ENCODE measurements around the gene COPB1. TPM values are rescaled to one million over a fixed set of nuclear protein-coding genes. Genes with fewer than 3 reads are reported as not detected.

Gene COPB1
- total RNA-seq, 1 donor from 2014 or later = 59.8 TPM

DNA sequence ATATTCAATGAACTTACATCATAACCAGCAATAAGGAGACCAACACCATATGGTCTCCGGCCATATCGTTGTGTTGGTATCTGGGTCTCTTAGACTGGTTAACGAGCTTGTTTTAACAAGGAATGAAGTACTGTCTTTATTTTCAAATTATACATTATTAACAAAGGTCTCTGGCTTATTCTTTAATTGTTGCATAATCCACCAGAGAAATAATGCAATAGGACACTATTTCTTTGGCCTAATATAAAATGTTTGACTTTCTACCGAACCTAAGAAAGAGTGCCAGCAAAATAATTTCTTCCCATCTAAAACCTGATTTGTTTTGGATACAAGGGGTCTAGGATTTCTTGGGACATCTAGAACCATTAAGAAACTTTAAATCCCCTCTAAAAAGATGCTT, 14.2 kb upstream of the COPB1 start:
- no peak for ATAC-seq

DNA sequence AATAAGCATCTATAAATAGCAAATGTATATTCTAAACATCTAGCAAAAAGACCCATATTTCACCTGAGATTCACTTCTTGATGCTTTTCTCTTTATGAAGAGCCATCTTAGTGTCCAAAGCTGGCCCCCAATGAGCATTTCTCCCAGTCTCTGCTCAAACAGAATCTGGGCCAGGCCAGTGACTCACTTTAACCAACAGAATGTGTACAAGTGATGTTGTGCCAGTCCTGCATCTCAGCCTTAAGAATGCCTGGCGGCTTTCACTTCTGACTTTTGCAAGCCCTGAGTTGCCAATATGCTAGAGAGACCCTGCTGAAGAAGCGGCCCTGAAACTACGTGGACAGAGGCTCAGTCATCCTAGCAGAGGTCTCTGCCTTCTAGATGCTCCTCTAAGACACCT, 6.9 kb upstream of the COPB1 start:
- no peak for ATAC-seq

DNA sequence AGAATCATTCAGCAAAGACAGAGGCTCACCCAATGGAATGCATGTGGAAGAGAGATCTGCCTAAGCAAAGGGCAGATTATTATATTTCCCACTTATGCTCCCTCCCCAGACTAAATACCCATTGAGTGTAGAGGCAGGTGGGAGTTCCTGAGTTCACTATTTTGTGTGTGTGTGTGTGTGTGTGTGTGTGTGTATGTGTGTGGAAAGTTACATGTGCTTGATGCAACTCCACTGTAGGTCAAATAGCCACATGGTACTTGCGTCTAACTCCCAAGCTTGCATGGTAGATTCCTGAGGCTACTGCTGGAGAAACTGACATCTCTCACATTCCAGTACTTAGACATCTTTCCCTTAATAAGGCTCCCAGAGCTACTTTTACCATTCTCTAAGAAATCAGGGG, 3.4 kb upstream of the COPB1 start:
- no peak for ATAC-seq

DNA sequence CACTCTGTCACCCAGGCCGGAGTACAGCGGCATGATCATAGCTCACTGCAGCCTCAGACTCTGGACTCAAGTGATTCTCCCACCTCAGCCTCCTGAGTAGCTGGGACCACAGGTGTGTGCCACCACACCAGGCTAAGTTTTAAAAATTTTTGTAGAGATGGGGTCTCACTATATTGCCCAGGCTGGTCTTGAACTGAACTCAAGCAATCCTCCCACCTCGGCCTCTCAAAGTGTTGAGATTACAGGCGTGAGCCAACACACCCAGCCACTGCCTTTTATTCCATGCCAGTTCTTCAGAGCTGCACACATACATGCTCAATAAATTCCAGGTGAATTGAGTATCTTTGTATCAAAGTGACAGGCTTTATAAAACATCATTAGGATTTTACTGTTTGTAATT, 2.4 kb upstream of the COPB1 start:
- no peak for ATAC-seq

DNA sequence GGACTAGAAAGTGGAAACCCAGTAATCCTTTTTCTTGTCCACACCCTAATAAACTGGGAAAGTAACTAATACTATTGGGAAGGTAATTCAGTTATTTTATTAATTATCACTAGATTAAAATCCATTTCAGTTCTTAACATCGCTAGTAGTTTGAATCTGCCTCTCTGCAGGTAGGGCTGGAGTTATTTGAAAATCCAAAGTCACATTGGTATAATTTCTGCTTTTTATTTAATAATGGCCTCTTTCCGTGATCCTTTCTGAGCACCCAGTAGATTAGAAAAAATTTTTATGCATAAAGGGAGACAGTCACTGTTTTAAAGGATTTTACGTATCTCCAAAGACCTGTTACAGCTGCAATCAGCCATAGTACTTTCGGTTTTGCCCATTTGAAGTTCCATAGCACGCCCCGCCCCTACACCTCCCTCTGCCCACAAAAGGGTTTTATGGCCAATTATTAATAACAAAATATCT, 605 bp upstream of the COPB1 start:
- peak; percentile 59 for ATAC-seq

DNA sequence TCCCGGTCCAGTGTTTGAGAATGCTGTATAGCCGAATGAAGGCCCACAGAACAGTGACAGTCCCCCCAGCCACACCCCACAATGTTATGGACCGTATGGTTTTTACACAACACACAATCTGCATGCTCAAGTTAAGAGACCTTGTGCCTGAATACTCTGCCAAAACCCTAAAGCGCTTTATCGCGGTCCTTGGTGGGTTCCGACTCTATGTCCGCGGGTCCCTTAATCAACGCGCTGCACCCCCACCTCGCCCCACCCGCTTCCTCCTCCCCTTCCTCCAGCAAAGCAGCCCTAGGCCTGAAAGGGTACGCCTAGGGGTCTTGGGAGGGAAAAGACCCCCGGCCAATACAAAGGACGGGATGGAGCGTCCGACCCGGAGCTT, 442 bp downstream of the COPB1 start:
- ATAC-seq = peak; percentile 48

DNA sequence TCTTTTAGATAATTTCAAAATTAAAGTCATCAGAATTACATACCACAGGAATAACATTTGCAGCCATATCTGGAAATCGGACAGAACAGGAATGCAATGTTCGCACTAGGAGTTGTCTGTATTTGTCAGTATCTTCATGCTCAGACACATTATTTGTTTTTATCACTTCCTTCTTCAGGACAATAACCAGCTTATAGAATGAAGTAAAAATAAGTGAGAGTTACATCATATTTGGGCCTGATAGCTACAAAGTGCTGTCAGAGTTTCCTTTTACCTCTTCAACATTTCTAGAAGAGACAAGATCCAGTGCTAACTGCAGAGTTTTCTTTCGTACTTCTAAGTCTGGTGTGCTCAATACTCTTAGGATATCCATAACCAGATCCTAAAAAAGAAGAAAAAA, 18.9 kb downstream of the COPB1 start:
- ATAC-seq = no peak

DNA sequence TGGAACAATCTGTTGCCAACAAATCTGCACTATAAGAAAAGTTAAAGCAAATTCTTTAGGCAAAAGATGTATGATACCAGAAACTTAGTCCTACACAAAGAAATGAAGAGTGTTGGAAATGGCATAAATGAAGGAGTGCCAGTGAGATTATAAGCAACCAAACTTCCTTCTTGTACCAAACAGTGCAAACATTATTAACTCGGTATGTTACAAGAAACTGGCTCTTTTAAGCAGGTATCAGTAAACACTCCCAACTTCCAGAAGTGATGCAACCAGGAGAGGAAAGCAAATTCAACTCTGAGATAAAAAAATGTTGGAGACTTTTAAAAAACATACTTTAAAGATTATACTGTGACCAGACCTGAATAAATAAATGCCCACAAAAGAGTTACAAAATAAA, 28.5 kb downstream of the COPB1 start:
- no peak for ATAC-seq

DNA sequence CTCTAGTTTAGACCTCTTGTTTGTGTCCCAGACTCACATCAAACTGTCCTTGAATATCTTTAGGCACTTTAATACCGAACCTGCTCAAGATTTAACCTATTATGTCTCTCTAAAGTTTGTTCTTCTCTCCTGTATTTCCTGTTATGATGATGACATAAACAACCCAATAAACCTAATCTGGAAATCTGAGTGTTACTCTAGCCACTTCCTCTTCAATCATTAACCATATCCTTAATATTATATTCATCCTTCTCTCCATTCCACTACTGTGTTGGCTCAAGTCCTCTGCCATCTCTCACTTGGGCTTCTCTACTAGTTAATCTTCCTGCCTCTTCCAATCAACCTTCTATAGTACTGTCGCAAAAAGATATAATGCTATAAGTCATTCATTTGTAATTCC, 36.0 kb downstream of the COPB1 start:
- no peak for ATAC-seq

DNA sequence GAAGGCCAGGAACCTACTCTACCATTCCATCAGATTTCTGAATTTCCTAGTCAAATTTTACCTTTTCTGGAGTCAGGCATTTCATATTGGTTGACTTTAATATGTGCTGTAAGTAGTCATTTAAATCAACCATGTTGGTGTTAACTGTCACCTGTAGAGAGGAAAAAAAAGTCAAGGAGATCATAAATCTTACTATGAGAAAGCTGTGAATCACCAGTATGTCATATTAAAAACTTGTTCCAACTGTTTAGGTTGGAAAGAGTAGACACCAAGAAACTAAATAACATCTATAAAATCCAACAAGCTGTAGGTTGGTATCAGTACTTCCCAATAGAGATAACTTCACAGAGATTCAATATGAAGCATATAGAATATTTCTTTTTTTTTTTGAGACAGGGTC, 39.5 kb downstream of the COPB1 start:
- ATAC-seq = no peak

DNA sequence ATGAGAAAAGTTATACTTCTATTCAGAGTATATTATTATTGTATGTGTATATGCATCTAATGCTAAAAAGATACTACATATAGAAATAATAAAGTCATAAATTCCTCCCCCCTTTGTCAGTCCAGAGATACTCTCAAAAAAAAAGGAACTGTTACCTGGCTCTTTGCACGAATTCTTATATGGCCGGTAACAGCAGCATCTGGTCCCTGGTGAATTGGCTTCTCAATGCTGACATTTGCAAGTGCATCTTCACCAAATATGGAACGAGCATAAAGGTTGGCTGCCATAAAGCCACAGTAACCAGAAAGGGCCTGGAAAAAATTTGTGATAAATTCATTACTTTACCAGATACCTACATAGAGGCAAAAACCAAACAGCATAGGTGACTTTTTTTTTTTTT, 41.2 kb downstream of the COPB1 start:
- no peak for ATAC-seq

DNA sequence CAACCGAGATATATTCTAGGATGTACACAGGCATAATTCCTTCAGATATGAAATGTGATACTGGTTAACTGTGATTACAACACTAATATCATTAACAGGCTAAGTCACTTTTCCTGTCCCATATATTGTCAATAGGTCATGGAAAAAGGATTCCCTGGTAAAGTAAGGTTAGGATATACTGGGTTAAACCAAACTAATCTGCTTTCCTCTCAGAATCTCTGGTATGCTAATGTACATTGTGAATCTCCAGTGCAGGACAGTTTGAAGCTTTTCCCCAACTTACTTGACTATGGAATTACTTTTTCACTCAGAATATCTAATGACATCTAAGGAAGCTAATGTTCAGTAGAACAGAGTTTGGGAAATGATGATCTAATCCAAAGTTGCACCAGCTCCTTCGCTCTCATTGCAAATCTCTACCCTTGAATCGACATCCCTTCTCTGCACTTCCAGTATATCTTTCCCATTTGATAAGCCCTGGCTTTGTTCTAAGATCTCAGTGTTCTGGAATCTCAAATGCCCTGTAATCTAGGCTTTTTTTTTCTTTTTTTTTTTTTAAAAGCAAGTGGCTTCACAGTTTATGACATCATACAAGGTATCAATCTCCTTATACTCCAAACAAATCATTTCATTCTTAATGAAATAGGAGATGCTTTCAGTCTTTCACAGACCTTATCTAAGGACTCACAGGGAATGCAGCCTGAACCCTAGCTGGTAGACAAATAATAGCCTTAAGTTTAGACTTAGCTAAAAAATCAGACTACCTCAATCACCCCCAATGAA, 43.8 kb downstream of the COPB1 start:
- ATAC-seq = no peak

DNA sequence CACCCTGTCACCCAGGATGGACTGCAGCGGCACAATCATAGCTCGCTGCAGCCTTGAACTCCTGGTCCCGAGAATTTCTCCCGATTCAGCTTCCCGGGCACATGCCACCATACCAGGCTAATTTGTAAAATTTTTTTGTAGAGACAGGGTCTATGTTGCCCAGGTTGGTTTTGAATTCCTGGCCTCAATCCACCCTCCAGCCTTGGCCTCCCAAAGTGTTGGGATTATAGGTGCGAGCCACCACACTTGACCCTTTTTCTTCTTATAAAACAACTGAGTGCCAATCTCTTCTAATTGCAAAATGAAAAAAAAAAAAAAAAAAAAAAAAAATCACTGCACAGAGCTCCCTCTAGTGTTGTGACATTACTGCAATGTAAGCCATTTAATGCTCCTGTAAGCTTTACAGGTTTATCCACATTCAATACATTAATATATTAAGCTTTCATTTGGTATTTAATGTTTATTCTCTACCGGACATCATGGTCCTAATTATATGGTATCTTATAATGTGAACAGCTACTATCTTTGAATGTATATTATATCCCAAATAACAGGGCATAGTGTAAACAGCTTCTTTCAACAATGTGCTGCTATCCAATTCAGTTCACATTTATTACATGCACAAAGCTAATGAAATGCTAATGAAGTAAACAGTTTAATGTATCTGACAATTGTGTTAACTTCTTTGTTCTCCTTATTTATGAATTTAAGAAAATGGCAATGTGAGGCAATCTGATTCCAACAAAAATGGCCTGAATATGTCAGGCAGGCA, 44.6 kb downstream of the COPB1 start:
- ATAC-seq = peak; percentile 63

DNA sequence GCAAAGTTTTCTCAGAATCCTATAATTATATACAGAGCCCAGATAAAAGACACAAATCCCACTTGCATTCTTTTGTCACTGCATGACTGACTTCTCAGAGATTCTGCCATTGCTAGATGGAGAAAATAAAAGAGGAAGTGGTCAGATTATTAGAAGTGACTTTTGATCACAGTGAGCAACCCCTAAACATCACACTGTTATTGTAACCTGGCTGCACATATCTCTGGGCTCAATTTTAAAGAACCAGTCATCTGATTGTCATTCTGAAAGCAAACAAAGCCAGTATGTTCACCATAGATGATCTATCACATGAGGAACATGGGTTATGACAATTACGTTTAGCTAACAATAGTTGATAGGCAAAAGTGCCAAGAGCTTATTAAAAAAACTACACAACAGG, 47.8 kb downstream of the COPB1 start:
- ATAC-seq = no peak

DNA sequence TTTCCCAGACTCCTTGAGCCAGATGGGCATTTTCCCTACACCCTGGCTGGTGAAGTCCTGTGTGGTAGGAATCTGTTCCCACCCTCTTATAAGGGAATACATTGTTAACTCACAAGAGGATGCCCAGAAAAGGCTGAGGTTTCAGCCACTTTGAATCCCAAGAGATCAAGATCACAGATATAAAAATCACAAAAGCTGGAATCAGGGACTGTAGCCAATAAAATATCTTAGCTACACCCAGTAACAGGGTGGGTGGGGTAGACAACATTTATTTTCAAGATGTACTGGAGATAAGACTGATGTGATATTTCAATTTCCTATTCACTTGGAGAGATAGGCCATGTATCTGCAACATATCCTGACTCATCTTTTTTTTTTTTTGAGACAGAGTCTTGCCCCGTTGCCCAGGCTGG, 50.3 kb downstream of the COPB1 start:
- ATAC-seq = no peak

DNA sequence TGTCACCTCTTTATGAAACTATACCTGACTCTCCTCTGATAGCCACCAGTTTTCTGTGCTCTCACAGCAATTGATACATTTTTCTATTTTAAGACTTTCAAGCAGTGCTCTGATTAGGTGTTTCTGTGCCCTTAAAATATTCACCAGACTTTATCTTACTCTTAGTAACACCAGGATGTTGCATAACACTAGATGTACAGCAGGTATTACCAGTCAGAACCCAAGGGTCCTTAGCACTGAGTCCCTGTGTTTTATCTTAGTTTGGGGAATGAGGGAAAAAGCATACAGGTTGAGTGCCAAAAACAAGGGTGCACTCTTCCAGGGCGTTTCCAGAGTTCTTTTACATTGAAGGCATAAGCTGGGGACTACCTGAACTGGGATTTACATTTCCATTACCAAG, 51.4 kb downstream of the COPB1 start:
- no peak for ATAC-seq

DNA sequence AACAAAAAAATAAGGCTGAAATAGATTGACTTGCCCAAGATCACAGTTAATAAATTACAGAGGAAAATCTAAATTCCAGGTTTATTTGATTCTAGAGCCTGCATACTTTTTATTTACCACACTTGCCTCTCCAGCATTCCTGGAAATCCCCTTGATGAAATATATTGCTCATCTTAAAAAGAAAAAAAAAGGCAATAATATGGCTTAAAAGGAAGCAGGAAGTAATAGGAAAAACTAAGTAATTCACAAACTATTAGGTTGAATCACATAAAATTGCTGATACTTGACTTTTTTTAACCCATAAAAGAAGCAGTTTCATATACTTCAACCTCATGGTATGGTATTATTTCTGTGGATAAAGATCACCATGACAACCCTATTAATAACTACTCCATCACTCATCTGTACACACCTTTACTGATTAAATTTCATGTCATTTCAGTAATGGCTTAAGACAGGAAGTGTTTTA, 52.9 kb downstream of the COPB1 start:
- ATAC-seq = peak; percentile 22

DNA sequence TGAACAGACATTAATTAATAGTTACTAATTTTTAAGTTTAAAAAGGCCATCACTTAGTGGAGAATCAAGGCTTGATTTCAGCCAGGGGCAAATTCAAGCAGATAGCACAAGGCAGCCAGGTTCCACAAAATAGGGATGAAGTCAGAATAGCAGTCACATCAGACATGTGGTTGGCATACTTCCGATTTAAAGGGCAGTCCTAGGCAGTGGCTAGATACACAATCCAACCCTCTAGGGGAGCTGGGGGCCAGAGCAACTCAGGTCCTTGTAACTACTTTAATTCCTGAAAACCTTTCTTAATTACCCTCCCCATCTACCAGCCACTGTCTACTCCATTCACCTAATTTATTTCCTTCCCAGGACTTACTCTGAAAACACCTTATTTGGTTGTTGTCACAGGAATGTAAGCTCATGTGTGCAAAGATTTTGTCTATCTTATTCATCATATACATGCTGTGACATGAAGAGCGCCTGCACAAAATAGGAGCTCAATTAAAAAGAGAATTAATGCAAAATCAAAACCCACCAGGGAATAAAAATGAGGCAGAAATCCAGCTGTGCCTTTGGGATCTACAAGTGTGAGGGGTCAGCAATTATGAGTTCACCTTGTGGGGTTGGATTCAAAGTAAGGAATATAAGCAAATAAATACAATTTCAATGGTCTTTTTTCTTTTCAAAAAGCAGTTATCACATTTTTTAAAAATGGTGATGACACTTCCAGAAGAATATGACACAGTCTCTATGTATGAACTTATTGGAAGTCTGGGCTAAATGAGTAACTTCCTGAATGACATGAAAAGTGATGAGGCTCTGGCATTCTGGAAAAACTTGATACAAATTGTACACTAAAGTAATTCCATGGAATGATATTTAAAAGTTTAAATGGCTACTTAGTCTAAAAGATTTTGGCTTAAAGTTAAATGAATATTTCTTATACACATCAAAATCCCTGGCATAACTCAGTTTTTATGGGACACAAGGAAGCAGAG, 53.8 kb downstream of the COPB1 start:
- ATAC-seq = no peak

DNA sequence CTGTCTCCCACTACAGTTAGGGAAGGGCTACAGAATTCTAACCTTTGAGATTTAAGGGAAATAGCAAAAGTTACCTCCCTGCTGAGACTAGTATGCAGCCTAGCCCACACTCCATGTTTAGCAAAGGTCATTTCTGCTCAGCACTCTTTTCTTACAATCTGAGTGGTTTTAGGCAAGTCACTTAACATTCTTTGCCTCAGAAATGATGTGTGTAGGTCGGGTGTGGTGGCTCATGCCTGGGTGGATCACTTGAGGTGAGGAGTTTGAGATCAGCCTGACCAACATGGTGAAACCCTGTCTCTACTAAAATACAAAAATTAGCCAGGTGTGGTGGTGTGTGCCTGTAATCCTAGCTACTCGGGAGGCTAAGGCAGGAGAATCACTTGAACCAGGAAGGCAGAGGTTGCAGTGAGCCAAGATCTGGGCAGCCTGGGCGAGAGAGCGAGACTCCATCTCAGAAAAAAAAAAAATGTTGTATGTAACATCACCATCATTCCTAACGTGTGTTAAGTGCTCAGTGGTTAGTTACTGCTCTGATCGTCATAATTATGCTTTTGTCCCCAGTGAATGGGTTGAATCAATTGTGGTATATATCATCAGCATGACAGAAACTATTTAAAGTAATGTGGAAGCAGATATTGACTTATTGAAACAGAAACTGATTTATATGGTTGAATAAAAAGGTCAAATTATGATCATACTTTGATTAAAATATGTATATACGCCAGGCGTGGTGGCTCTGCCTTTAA, 55.0 kb downstream of the COPB1 start:
- ATAC-seq = no peak

DNA sequence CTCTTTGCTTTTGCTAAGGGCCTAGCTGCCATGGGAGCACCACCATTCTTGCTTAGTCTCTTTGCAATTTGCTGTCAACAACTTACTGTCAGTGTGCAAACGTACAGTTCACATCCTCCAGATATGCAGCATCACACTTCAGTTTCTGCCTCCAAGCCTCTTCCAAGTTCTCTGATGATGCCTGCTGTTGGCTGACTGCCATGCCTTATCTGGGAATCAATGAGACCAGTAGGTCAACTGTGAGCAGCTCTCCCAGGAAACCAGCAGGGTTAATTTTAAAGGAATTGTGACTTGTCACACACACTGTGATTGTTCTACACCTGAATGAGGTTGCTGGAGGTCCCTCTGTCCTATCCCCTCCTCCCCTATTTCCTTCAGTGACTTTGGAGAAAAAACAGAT, 56.0 kb downstream of the COPB1 start:
- no peak for ATAC-seq

DNA sequence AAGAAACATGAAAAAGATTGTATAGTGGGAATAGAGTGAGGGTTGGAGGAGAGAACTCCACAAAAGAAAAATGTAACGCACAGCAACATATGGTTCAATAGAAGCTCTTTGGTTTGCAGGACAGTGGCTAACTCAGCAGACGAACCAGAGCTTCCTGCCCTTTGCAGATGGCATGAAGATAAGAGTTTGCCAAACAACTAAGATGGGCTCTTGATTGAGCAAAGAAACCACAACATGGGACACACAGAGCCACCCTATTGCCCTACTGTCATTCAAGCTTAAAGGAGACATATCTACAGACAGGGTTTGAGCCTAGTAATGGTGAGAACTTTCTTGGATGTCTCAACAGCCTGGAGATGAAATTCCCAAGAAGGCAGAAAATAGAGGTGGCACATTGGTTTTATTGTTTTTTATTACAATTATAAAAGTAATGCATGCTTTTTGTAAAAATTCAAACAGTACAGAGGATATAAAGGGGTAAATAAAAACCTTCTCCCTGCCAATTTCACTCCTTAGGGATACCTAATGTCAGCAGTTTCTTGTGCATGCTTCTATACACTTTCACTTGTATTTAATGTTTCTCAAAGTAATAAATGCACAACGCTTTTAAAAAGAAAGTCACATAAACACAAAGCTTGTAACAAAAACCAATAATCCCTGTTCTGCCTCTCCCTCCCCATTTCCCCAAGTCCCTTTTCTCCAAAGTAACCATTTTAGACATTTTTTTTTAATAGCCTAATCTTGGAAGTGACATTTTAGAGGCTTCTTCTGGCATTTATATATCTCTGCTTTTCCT, 63.7 kb downstream of the COPB1 start:
- ATAC-seq = no peak
